GM12864 (cell line): ENCODE results near the gene RASD2.

Source experiments
- DNase-seq: peaks from one replicate; pipeline ENCODE4 v3.0.0-alpha.2; 2011; ENCODE audit warnings: low read depth
- H3K4me3 ChIP-seq: 2 replicates; pipeline ENCODE4 v1.5.1; 2011; ENCODE audit warnings: mild to moderate bottlenecking, low read depth, low read length, control low read depth
- CTCF ChIP-seq: IDR thresholded peaks from 2 replicates; pipeline ENCODE4 v1.5.1; 2011; ENCODE audit warnings: low read depth, mild to moderate bottlenecking, moderate library complexity, low read length, control low read depth, inconsistent platforms; ENCODE audit errors: missing control alignments

Gene RASD2

GRCh38 chr22:35533365-35534029 lies 7.1 kb upstream of the RASD2 start:
- DNase-seq, result no peak
- no peak for TF ChIP-seq CTCF
- H3K4me3 ChIP-seq, result no peak overlapping the region

GRCh38 chr22:35534091-35534490 lies 6.5 kb upstream of the RASD2 start:
- no peak overlapping the region for H3K4me3 ChIP-seq
- TF ChIP-seq CTCF, result no peak
- no peak for DNase-seq

- TF ChIP-seq CTCF, result no peak
- DNase-seq, result no peak
Measured at GRCh38 chr22:35537232-35537631, 3.4 kb upstream of the RASD2 start.

GRCh38 chr22:35538801-35539321 lies 1.8 kb upstream of the RASD2 start:
- H3K4me3 ChIP-seq, result no peak overlapping the region
- DNase-seq, result no peak
- TF ChIP-seq CTCF, result peak; percentile 82

More at GRCh38 chr22:35537232-35537631, 3.4 kb upstream of the RASD2 start:
- no peak overlapping the region for H3K4me3 ChIP-seq

- H3K4me3 ChIP-seq, result no peak overlapping the region
- no peak for DNase-seq
- TF ChIP-seq CTCF, result no peak
Measured at GRCh38 chr22:35539487-35539886, 1.1 kb upstream of the RASD2 start.

- no peak for DNase-seq
- peak; percentile 1 for TF ChIP-seq CTCF
- H3K4me3 ChIP-seq, result peak overlapping the region; percentile 47
Measured at GRCh38 chr22:35539910-35540594, 579 bp upstream of the RASD2 start.
